Activated CD4-positive, alpha-beta T cell treated with anti-CD3 and anti-CD28 coated beads, Interleukin-2, amount 50 U/mL, for 4 hours (primary cell): ENCODE data around the gene ROBO3.

ENCODE experiments used
- DNase-seq, 2 experiments: peaks; one replicate each; pipeline ENCODE4 v3.0.0-alpha.2; 2020

ROBO3 gene

GRCh38 chr11:124893781-124894401 is 28.7 kb downstream of the ROBO3 start:
- DNase-seq, result no peak

GRCh38 chr11:124894606-124895430 is 29.6 kb downstream of the ROBO3 start:
- no peak for DNase-seq

GRCh38 chr11:124895471-124895971 is 30.3 kb downstream of the ROBO3 start:
- DNase-seq, result no peak

GRCh38 chr11:124896071-124896750 is 31.0 kb downstream of the ROBO3 start:
- DNase-seq, result no peak

GRCh38 chr11:124896821-124897391 is 31.7 kb downstream of the ROBO3 start:
- no peak for DNase-seq

GRCh38 chr11:124897674-124898262 is 32.5 kb downstream of the ROBO3 start, which contains the start of gene ROBO4:
Gene ROBO4 (minus strand): TSS chr11:124897865. CDS start chr11:124897795, 70 bp downstream.
- DNase-seq, result no peak

GRCh38 chr11:124898263-124898680 is 33.0 kb downstream of the ROBO3 start:
- no peak for DNase-seq

GRCh38 chr11:124898711-124899110 is 33.5 kb downstream of the ROBO3 start:
- no peak for DNase-seq

- DNase-seq, result no peak
These were observed 34.3 kb downstream of the ROBO3 start for GRCh38 chr11:124899383-124900145.

GRCh38 chr11:124900464-124900863 is 35.2 kb downstream of the ROBO3 start:
- DNase-seq, result no peak

GRCh38 chr11:124902616-124903015 is 37.4 kb downstream of the ROBO3 start:
- DNase-seq, result no peak

- DNase-seq, result no peak
These were observed 50.5 kb downstream of the ROBO3 start for GRCh38 chr11:124915541-124916369.

GRCh38 chr11:124916370-124916710 is 51.1 kb downstream of the ROBO3 start:
- DNase-seq, result no peak

- no peak for DNase-seq
These were observed 51.9 kb downstream of the ROBO3 start for GRCh38 chr11:124917115-124917637.

GRCh38 chr11:124918950-124919349 is 53.7 kb downstream of the ROBO3 start, which contains the start of gene HEPN1:
Gene HEPN1 (plus strand): TSS chr11:124919250.
- no peak for DNase-seq

GRCh38 chr11:124919898-124920297 is 54.7 kb downstream of the ROBO3 start:
- DNase-seq, result no peak

GRCh38 chr11:124920356-124920755 is 55.1 kb downstream of the ROBO3 start:
- DNase-seq, result no peak

GRCh38 chr11:124920870-124921609 is 55.8 kb downstream of the ROBO3 start:
- DNase-seq, result peak; percentile 66 to 75

GRCh38 chr11:124922831-124923230 is 57.6 kb downstream of the ROBO3 start:
- DNase-seq, result no peak

- no peak for DNase-seq
These were observed 58.1 kb downstream of the ROBO3 start for GRCh38 chr11:124923296-124923695.
